Stimulated activated CD8-positive, alpha-beta memory T cell treated with anti-CD3 and anti-CD28 coated beads, Interleukin-2, amount 100 ng/mL, for 1 hour (primary cell): ENCODE measurements around the gene PRUNE2.
"Not testable (repeated sequence)": the region's sequence is repeated elsewhere in the genome, so short reads cannot be mapped to it uniquely, and the experiment has no call there.

ENCODE experiments used
- DNase-seq, 2 donors: peaks; one replicate each; pipeline ENCODE4 v3.0.0-alpha.2; 2020; ENCODE audit warnings: low read depth in 2 of 2

The PRUNE2 gene

DNA sequence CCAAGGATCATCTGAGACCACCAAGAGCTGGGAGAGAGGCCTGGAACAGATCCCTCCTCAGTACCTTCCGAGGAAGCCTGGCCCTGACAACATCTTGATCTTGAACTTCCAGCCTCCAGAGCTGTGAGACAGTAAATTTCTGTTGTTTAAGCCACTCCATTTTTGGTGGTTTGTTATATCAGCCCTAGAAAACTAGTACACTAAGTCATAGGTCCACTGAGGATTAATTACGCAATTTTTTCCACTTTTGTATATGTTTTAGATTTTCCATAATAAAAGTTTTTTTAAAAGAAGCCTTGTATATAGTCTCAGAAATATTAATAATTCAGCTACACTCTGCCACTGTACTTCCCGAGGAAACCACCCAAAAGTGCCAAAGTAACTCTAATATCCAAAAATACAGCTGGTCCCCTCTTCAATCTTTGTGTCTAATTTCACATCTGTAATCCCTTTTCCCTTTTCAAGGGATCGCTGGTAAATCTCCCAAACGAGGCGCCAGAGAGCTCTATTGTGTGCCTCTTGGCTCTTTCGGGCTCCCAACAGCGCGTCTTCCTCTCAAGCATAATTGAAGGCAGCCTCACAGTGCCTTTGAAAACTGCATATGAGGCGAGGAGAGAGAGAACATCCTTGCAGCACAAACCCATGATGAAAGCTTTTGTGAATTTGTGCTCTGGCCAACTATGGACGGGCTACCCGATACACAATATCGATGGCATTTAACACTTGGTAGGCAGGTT is 32.7 kb downstream of the PRUNE2 start:
- no peak for DNase-seq

DNA sequence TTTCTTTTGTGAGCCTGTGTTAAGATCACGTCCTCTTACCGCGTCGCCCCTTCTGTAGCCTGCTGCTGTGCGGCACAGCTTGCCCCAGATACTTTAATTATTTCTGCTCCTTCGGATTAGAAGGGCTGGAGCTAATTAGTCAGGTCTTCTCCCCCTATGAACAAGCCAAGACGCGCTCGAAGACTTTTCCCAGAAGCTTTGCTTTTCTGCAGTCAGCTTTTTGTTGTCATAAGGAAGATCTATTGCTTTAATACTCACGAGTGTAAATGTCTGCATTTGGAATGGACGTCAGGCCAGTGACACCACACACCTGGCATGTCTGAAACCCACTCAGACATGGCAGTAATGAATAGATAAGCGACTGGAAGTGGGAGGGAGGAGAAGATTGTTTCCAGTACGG is 37.0 kb downstream of the PRUNE2 start:
- DNase-seq = no peak

DNA sequence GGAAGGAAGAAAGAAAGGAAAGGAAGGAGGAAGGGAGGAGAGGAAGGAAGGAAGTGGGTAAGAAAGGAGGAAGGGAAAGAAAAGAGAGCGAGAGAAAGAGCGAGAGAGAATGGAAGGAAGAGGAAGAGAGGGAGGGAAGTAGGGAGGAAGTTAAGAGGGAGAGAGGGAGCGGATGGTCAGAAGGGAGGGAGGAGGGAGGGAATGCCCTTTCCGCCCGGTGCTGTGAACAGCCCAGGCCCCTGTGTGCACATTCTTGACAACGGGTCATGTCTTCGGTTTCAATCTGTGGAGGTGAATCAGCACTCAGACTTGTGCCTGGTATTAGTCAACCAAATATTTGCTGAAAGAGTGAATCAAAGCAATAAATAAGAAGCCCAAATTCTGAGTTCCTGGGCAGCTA is 39.2 kb downstream of the PRUNE2 start:
- DNase-seq = no peak

DNA sequence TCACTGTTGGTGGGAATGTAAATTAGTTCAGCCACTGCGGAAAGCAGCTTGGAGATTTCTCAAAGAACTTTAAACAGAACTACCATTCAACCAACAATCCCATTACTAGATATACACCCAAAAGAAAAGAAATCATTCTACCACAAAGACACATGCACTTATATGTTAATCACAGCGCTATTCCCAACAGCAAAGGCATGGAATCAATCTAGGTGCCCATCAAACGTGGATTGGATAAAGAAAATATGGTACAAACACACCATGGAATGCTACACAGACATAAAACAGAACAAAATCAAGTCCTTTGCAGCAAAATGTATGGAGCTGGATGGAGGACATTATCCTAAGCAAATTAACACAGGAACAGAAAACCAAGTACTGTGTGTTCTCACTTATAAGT is 42.1 kb downstream of the PRUNE2 start:
- DNase-seq = no peak

DNA sequence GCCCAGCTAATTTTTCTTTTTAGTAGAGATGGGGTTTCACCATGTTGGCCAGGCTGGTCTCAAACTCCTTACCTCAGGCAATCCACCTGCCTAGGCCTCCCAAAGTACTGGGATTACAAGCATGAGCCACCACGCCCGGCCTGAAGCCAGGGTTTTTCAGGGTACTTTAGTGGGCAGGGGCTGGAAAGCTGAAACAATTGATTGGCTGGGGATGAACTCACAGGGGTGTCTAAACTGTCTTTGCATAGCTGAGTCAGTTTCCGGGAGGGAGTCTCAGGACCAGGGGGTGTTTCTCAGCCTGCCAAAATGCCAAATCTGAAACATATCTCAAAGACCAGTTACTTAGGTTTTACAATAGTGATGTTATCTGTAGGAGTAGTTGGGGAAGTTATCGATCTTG is 46.1 kb downstream of the PRUNE2 start:
- DNase-seq = no peak

DNA sequence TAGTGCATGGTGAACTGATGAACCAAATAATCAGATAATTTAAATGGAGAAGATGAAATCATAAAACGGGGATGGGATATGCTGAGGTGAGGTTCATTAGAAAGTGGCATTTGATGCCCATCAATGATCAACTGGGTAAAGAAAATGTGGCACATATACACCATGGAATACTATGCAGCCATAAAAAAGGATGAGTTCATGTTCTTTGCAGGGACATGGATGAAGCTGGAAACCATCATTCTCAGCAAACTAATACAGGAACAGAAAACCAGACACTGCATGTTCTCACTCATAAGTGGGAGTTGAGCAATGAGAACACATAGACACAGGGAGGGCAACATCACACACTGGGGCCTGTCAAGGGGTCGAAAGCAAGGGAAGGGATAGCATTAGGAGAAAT is 47.7 kb downstream of the PRUNE2 start:
- DNase-seq = not testable (repeated sequence)

DNA sequence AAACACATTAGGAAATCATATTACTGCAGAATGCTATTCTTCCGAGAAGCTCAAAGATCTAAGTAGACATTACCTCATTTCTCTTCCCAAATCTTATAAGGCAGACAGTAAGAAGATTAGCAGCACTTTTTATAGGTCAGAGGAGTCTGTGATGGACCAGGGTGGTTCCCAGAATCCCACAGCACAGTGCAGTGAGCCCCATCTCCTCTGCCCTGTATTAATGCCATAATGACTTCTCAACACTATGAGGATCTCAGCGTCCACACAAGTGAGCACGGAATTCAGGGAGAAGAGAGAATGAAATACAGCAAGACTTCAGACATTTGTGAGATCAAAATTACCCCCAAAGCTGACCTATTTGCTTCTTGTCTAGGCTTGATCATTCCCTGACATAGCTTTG is 49.9 kb downstream of the PRUNE2 start:
- no peak for DNase-seq

DNA sequence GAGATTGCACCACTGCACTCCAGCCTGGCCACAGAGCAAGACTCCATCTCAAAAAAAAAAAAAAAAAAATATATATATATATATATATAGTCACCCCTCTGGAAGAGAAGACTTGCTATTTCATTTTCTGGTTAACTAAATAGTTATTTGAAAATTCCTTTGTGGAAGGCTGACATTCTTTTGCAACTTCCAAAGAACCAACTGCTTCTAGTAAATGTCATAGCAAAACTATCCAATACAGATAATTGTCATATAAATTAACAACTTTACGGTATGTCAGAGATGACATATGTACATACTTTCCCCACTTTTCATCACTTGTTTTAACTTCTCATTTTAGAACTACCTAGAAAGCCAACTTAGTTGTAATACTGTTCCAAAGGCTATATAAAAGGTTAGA is 50.9 kb downstream of the PRUNE2 start:
- DNase-seq = no peak

DNA sequence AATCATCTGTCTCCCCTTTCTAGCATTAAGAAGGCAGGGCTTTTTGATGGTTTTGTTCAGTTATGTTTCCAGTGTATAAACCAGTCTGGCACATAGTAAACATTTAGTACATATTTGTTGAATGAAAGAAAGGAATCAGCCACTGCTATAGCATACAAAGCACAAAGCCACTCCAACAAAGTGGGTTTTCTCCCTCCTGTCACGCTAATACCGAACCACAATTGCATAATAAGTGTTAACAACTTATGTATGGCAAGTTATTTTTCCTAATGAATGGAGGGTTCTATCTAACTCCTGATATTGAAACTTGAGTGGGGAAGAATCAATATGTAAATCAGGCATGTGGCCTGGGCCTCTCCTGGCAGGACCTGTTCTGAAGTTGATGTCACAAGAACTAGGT is 53.9 kb downstream of the PRUNE2 start:
- no peak for DNase-seq

DNA sequence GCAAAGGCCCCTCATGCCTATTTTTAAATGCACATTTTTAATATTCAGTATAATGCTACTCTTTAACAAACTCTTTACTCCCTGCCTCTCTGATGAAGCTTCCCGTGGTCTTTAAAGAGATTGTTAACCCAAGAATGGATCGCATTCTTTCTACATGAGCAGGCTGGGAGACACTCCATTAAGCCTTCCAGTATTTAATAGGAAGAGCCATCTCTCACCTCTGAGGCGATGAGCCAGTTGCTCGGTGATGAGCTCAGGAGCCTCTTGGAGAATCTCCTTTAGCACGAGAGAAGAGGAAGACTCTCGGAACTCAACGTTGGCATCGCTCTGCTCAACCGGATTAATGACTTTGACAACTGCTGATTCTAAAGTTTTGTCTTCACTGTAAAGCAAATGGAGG is 59.6 kb downstream of the PRUNE2 start:
- DNase-seq = no peak

DNA sequence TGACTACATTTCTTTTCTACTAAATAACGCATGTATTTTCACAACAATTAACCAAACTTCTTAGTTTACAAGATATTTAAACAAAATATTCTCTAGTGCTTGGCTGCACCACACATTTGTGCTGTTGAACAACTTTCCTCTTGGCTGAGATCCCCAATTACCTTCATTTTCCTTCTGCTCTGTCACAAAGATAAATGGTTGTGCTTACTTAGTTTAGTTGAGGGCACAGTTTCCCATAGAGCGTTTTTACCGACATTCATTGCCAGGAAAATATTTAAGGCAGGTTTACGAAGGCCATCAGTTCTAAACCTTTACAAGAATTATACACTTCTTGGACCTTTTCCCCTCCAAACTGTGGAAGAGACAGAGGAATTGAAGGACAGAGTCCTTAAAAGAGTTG is 60.7 kb downstream of the PRUNE2 start:
- no peak for DNase-seq

DNA sequence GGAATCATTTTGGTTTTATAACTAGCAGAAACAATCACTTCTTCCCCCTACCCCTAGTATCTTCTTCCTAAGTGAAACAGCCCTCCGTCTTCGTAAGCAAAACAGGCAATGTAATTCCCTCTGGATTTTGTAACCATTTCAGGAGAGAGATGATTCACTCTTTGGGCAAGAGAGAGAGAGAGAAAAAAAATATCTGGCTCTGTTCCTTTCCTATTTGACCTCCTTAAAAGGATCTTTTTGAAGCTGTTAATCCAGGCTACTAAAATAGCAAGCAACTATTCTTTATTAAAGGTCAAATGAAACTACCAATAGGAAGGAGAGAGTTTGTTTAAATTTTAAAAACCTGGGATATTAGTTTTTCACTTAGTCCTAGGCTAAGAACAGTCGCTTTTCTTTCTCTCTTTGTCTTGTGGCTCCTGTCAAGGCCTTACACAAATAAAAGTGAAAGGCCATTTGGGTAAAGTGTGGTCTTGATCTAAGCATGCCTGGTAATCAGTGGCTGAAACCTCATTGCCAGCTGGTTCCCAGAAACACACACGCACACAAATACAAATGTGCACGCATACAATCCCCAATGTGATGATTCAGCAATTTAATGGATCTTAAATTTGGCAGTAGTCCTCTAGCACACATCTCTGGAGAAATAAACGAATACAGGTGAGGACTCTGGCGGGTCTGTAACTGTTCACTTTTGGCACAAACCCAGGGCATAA is 70.2 kb downstream of the PRUNE2 start:
- no peak for DNase-seq

DNA sequence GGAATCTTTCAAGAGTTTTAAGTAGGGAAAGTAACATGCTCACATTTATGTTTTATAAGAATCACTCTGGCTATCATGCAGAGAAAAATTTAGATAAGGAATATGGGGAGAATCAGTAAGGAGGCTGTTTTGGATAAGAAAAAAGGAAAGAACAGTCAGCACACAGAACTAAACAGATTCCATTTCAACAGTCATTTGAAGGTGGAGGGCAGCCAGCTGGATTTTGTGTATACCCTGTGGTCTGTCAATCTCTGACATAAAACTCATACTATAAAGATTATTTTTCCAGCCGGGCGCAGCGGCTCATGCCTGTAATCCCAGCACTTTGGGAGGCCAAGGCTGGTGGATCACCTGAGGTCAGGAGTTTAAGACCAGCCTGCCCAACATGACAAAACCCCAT is 77.5 kb downstream of the PRUNE2 start:
- DNase-seq = no peak

DNA sequence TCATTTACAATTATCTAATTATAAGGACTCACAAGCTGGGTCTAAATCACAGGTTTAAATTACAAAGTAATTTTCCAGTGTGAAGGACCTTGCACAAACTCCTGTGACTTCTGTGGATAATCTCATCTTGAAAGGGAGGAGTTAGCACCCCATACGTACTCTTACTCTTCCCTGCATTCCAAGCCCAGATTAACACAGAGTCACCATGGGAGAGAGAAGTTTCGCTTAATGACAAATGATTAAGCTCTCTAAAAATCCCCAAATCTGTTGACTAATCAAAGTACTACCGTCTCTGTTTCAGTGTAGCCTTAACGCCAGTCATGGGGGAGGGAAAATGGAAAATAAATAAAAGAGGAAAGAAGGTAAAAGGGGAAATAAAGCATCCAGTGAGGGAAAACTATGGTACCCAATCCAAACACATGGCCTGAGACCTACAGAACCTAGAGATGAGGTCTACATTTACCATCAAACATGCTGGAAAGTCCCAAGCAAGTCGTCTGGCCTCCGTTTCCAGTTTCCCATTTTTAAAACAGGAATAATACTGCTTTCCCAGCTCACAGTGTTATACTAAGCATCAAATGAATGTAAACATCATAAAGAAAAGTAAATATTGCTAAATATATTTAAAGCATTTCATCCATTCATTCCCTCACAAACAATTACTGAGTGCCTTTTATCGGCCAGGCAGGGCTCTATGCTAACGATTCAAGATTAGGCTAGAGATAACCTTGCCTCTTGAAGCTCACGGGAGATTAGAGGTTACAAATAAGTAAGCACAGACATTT is 78.4 kb downstream of the PRUNE2 start:
- DNase-seq = no peak

DNA sequence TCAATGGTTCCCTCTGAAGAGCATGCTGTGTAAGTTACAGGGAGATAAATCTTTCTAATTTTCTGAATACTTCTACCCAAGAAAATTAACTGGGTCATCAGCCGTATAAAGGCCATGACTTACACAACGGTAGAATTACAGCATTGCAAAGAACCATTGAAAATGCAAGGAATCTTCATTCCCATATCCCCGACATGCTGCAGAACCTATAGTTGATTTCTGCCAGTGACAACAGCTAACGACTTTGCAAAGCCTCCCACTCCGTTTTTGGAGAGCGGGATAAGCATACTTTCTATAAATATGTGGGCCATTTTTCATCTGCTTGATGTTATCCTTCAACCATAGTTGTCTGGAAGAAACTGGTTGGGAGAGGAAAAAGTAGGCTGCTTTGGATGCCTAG is 85.5 kb downstream of the PRUNE2 start:
- no peak for DNase-seq

DNA sequence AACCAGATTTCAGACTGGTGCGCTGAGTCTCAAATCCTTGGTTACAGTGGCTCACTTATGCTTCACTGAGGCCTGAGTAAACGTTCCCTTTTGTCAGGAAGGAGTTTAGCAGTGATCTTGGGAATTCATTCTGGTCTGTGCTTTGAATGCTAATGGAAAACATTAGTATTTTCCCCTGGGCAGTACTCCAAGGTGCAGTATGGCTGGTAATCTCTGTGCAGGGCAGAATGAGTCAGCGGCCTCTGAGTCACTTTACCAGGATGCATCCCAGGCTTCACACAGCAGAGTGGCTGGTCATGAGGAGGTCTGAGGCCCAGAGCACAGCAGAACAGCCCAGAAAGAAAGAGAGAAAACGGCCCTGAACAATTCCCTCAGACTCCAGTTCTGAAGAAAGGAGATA is 87.6 kb downstream of the PRUNE2 start:
- DNase-seq = no peak

DNA sequence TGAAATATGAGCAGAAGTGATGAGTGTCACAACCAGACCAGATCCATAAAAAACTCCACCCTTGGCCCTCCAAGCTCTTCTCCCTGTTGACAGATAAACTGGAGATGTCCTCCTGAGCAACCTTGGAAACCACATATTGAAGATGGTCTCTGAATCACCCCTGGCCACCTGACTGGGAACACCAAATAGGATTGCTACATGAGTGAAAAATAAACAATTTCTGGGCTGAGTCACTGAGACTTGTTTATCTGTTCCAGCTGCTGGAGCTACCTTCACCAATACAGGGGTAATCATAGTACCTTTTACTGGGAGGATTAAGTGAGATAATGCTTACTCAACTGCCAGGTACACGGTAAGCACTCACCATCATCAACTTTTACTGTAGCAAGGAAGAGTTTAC is 88.4 kb downstream of the PRUNE2 start:
- no peak for DNase-seq

DNA sequence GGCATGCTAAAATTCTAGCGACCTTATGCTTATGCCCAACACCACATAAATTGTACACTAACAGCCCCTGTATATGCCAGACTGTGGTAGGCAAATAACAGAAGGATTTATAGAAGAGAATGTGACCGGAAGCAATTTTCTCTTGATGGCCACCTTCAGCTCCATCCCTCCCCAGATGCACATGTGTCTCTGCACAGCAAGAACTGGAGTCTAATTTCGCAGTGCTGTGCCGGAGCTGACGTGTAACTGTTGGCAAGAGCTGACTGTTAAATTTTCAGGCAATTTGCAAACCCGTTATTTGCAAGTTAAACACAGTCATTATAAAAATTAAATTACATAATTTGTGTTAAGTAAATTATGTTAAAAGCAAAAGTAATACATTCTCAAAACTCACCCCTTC is 93.3 kb downstream of the PRUNE2 start:
- DNase-seq = no peak

DNA sequence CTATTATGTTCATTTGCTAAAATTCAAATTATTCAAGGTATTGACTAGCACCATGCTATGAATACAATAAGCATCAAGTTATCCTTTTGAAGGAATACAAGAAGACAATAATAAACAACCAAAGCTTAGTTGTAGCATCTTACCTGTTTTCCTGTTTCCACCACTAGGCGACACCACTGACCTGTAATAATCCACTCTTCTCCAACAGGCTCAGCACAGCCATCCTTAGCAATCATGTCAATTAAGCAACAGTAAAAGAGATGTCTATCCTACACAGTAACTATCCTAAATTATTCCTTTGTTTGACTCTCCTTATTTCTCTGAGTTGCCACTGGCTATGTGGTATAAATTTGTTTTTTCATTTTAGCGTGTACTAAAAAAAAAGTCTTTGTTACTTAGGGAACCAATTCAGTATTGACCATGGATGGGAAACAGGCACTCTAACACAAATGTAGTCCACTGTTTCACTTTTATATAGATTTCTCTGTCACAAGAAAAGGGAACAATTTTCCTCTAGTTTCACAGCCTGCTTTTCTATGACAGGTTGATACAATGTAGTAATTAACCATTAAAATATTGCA is 95.4 kb downstream of the PRUNE2 start:
- DNase-seq = no peak

DNA sequence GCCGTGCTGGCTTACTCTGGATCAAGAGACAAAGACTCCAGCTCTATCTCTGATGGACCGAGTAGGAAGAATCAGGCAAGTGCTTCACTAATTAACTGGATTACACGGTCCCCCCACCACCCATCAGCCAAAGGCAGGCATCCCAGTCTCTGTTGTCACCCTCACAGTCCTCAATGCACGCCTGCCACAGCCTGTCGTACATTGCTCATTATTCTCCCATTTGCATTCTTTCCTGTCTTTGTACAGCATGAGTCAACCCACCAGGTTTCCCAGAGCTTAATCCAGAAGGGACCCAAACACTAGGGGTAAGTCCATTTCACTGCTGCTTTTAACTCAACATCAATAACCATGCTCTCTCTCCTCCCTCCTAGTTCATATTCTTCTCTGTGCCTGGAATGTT is 97.3 kb downstream of the PRUNE2 start:
- no peak for DNase-seq

DNA sequence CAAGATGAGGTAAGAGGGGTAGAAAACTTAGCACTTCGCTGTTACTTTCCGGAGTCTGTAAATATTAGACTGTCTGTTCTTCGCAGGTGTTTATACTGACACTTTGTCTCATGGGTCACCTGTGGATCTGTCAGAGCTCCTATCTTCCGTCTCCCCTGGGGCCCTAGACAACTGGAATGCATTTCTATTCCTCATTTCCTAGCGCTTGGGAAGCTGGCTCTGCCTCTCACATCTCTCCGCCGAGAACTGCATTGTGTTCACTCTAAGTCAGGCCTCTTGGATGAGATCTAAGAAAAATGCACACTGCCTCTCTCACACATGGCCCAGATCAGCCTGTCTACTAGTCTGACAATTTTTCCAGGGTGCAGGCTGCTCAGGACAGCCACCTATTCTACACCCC is 102.2 kb downstream of the PRUNE2 start:
- DNase-seq = no peak

DNA sequence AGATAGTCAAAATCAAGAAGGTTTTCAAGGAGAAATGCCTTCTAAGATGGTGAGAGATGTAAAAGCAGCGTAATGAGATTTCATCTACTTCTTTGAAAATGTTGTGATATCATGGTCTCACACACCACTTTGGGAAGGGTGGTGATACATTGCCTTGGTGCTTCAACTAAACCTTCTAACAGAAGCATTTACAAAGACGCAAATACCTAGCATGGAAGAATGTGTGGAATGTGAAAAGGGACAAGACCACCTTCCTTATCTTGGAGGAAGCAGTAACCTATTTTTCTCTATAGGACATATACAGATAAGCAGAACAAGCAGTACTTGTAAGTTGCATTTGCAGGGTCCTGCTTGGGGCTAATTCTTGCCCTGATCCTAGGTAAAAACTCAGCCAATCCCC is 102.8 kb downstream of the PRUNE2 start:
- DNase-seq = no peak

DNA sequence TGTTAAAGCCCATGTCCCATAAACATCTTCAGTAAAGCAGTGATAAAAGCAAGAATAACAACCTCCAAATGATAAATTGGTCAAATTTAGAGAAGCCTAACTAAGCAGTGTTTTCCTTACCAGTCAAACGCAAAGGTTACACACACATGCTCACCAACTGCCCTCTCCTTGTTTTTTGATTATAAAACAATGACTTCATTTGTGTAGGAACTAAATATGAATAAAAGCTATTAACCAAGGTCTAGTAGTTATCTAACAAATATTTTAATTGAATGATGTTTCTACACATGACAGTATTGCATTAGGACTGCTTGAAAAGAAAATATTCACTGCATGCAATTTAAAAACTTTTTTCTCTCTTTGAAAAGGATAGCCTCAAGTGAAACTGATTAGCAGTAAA is 105.0 kb downstream of the PRUNE2 start:
- no peak for DNase-seq
